WTC11 (cell line): Measurements from ENCODE around the gene XRCC4. TPM values are rescaled to one million over a fixed set of nuclear protein-coding genes. Genes with fewer than 3 reads are reported as not detected.
A peak's percentile ranks its signal among the peaks of the same experiment; 100 is the strongest.

ENCODE experiments used
- ATAC-seq: fragments of 200-7000 bp; cut with Tn5 transposase; 2 replicates; pipeline ENCODE4 v1.10.0; 2021; ENCODE audit warnings: mild to moderate bottlenecking, moderate library complexity
- CTCF ChIA-PET: fragments of 300-600 bp; sonication (Branson Sonifier 250); formaldehyde crosslinking; loops from one replicate; lab custom pipeline; 2021; ENCODE audit warnings: antibody characterized with exemption; lab: Charles Lee
- POLR2A ChIA-PET: fragments of 350-600 bp; sonication (Branson Sonifier 250); formaldehyde crosslinking; loops from one replicate; lab custom pipeline; 2021; ENCODE audit warnings: antibody characterized with exemption; lab: Charles Lee
- DNase-seq: peaks from one replicate; pipeline ENCODE4 v3.0.0; 2021; ENCODE audit warnings: low spot score
- H3K27ac Mint-ChIP-seq: 2 replicates; pipeline ENCODE4 v1.8.0; 2021; ENCODE audit warnings: mixed read lengths
- H3K27me3 Mint-ChIP-seq: 2 replicates; pipeline ENCODE4 v1.8.0; 2021; ENCODE audit warnings: low read depth, mild to moderate bottlenecking, moderate library complexity, mixed read lengths
- H3K36me3 Mint-ChIP-seq: 2 replicates; pipeline ENCODE4 v1.8.0; 2021; ENCODE audit warnings: mixed read lengths
- H3K4me1 Mint-ChIP-seq: 2 replicates; pipeline ENCODE4 v1.8.0; 2022; ENCODE audit warnings: mixed read lengths
- H3K4me3 Mint-ChIP-seq: 2 replicates; pipeline ENCODE4 v1.8.0; 2021; ENCODE audit warnings: mild to moderate bottlenecking, moderate library complexity, mixed read lengths
- H3K9me3 Mint-ChIP-seq: 2 replicates; pipeline ENCODE4 v1.8.0; 2021; ENCODE audit warnings: mixed read lengths
- ATF1 ChIP-seq: sonication (generic); formaldehyde crosslinking; IDR thresholded peaks from 2 replicates; pipeline ENCODE4 v1.8.1; 2023; ENCODE audit warnings: mild to moderate bottlenecking, moderate library complexity, missing genetic modification reagents
- ATF2 ChIP-seq: sonication (generic); formaldehyde crosslinking; IDR thresholded peaks from 2 replicates; pipeline ENCODE4 v1.8.1; 2022; ENCODE audit warnings: low read depth, missing genetic modification reagents, borderline replicate concordance
- CBFB ChIP-seq: sonication (generic); formaldehyde crosslinking; IDR thresholded peaks from 2 replicates; pipeline ENCODE4 v1.8.1; 2022; ENCODE audit warnings: mild to moderate bottlenecking, low read depth, missing genetic modification reagents
- CREM ChIP-seq: sonication (generic); formaldehyde crosslinking; IDR thresholded peaks from 2 replicates; pipeline ENCODE4 v1.8.1; 2022; ENCODE audit warnings: mild to moderate bottlenecking, missing genetic modification reagents, moderate library complexity
- ELF4 ChIP-seq: sonication (generic); formaldehyde crosslinking; IDR thresholded peaks from 2 replicates; pipeline ENCODE4 v1.8.1; 2022; ENCODE audit warnings: low read depth, mild to moderate bottlenecking, moderate library complexity, missing genetic modification reagents
- ERG ChIP-seq: fragments of 250-450 bp; sonication (Bioruptor Pico); IDR thresholded peaks from 2 replicates; pipeline ENCODE4 v1.8.0; 2021; ENCODE audit warnings: mild to moderate bottlenecking
- FOXP1 ChIP-seq: sonication (generic); formaldehyde crosslinking; IDR thresholded peaks from 2 replicates; pipeline ENCODE4 v1.8.0; 2022; ENCODE audit warnings: missing genetic modification reagents, mild to moderate bottlenecking, moderate library complexity, borderline replicate concordance
- MYBL2 ChIP-seq: sonication (generic); formaldehyde crosslinking; IDR thresholded peaks from 2 replicates; pipeline ENCODE4 v1.8.1; 2023; ENCODE audit warnings: mild to moderate bottlenecking, moderate library complexity, missing genetic modification reagents
- NFE2L1 ChIP-seq: sonication (generic); formaldehyde crosslinking; IDR thresholded peaks from 2 replicates; pipeline ENCODE4 v1.8.1; 2023; ENCODE audit warnings: missing genetic modification reagents
- RORB ChIP-seq: fragments of 250-450 bp; sonication (Bioruptor Pico); IDR thresholded peaks from 2 replicates; pipeline ENCODE4 v1.9.0; 2021; ENCODE audit warnings: mild to moderate bottlenecking
- SMAD3 ChIP-seq: sonication (generic); formaldehyde crosslinking; IDR thresholded peaks from 2 replicates; pipeline ENCODE4 v1.8.0; 2022; ENCODE audit warnings: missing genetic modification reagents, mild to moderate bottlenecking, borderline replicate concordance
- SOX15 ChIP-seq: fragments of 250-450 bp; sonication (Bioruptor Pico); IDR thresholded peaks from 2 replicates; pipeline ENCODE4 v1.9.0; 2021; ENCODE audit warnings: mild to moderate bottlenecking
- USF1 ChIP-seq: sonication (generic); formaldehyde crosslinking; IDR thresholded peaks from 2 replicates; pipeline ENCODE4 v1.8.0; 2022; ENCODE audit warnings: mild to moderate bottlenecking, missing genetic modification reagents
- ZNF121 ChIP-seq: sonication (generic); formaldehyde crosslinking; IDR thresholded peaks from 2 replicates; pipeline ENCODE4 v1.8.0; 2023; ENCODE audit warnings: missing genetic modification reagents
- ZNF263 ChIP-seq: sonication (generic); formaldehyde crosslinking; IDR thresholded peaks from 2 replicates; pipeline ENCODE4 v1.8.1; 2022; ENCODE audit warnings: low read depth, mild to moderate bottlenecking, moderate library complexity, missing genetic modification reagents
- ZNF425 ChIP-seq: fragments of 250-450 bp; sonication (Bioruptor Pico); conservative IDR thresholded peaks from 2 replicates; pipeline ENCODE4 v1.9.0; 2021; ENCODE audit warnings: mild to moderate bottlenecking
- ZNF671 ChIP-seq: fragments of 250-450 bp; sonication (Bioruptor Pico); IDR thresholded peaks from 2 replicates; pipeline ENCODE4 v1.8.0; 2021; ENCODE audit warnings: mild to moderate bottlenecking
- ZSCAN18 ChIP-seq: fragments of 250-450 bp; sonication (Bioruptor Pico); IDR thresholded peaks from 2 replicates; pipeline ENCODE4 v2.1.2; 2022; ENCODE audit warnings: mild to moderate bottlenecking, moderate library complexity
- total RNA-seq: library from RNA; stranded (reverse); gene quantifications from 3 replicates; pipeline ENCODE4 v1.2.3, GENCODE V29; 2021

The XRCC4 gene
- total RNA-seq, 1 experiment from 2014 or later: 13.5 TPM

GRCh38 chr5:83055166-83055565 is 22.2 kb upstream of the XRCC4 start:
- H3K36me3 Mint-ChIP-seq: peaks cover 41% of the 10 kb centered on the region
- TF ChIP-seq FOXP1: no peak
- TF ChIP-seq, all 79 proteins: peak for 0
- ATAC-seq: no peak
- Mint-ChIP-seq H3K27me3 (no peaks in the 10 kb centered on the region), H3K9me3 (no peaks in the 10 kb centered on the region), H3K4me1 (peaks cover 8% of the 10 kb centered on the region; the same call in 1 of the 2 replicates), H3K27ac (peak overlapping the region; percentile 61), H3K4me3 (no peak overlapping the region)
- CTCF ChIA-PET: no interaction called here
- POLR2A ChIA-PET: no interaction called here
- DNase-seq: no peak

GRCh38 chr5:83058726-83059125 is 18.6 kb upstream of the XRCC4 start:
- POLR2A ChIA-PET: no interaction called here

GRCh38 chr5:83059341-83059740 is 18.0 kb upstream of the XRCC4 start:
- Mint-ChIP-seq H3K27ac (no peak overlapping the region; the same call in 1 of the 2 replicates), H3K4me1 (peaks cover 8% of the 10 kb centered on the region; the same call in 1 of the 2 replicates), H3K4me3 (no peak overlapping the region), H3K9me3 (no peaks in the 10 kb centered on the region), H3K36me3 (peaks cover 51% of the 10 kb centered on the region), H3K27me3 (no peaks in the 10 kb centered on the region)
- no peak for ATAC-seq
- ChIA-PET POLR2A (no interaction called here), CTCF (no interaction called here)
- DNase-seq: no peak
- no peak for TF ChIP-seq ERG

More at GRCh38 chr5:83058726-83059125, 18.6 kb upstream of the XRCC4 start:
- CTCF ChIA-PET: interaction anchor here (0.6 kb wide), 1 partner anchor 1260 kb away, joined by 4 read pairs; no protein-coding TSS in a partner anchor
- Mint-ChIP-seq H3K27ac (no peak overlapping the region), H3K27me3 (no peaks in the 10 kb centered on the region), H3K36me3 (peaks cover 54% of the 10 kb centered on the region), H3K9me3 (no peaks in the 10 kb centered on the region), H3K4me1 (peaks cover 8% of the 10 kb centered on the region; the same call in 1 of the 2 replicates), H3K4me3 (no peak overlapping the region)
- no peak for TF ChIP-seq USF1 (CRISPR knock-in tag)
- no peak for ATAC-seq
- no peak for DNase-seq

- POLR2A ChIA-PET: interaction anchor here (1.2 kb wide), 1 partner anchor 407 kb away, joined by 5 read pairs; no protein-coding TSS in a partner anchor
- TF ChIP-seq ZNF425 (CRISPR knock-in tag) (no peak), ZNF671 (no peak), ERG (no peak), ZNF121 (CRISPR knock-in tag) (no peak), SOX15 (CRISPR knock-in tag) (no peak), ZSCAN18 (CRISPR knock-in tag) (no peak), SMAD3 (CRISPR knock-in tag) (no peak), ZNF263 (CRISPR knock-in tag) (no peak), CBFB (CRISPR knock-in tag) (no peak), CREM (CRISPR knock-in tag) (no peak), NFE2L1 (CRISPR knock-in tag) (no peak), ATF1 (no peak), MYBL2 (CRISPR knock-in tag) (no peak), ATF2 (CRISPR knock-in tag) (no peak), RORB (CRISPR knock-in tag) (no peak), ELF4 (no peak)
- TF ChIP-seq, all 79 proteins: peak for 0
- peak; percentile 94 for ATAC-seq
- H3K27ac Mint-ChIP-seq: peak overlapping the region; percentile 48; the same call in 1 of the 2 replicates
- no peaks in the 10 kb centered on the region for H3K27me3 Mint-ChIP-seq
- CTCF ChIA-PET: no interaction called here
- H3K9me3 Mint-ChIP-seq: no peaks in the 10 kb centered on the region
- H3K4me3 Mint-ChIP-seq: peak overlapping the region; percentile 40
- no peak for DNase-seq
- peaks cover 54% of the 10 kb centered on the region for H3K4me1 Mint-ChIP-seq
- peaks cover 9% of the 10 kb centered on the region for H3K36me3 Mint-ChIP-seq
These were observed 10.7 kb upstream of the XRCC4 start for GRCh38 chr5:83066548-83067110.
